COLO668 (cell line): ENCODE data around the gene FANCE.
A peak's percentile ranks its signal among the peaks of the same experiment; 100 is the strongest.

ENCODE experiments used
- DNase-seq: peaks from one replicate; lab custom pipeline; 2025; ENCODE audit not compliant: unreplicated experiment; lab: John Stamatoyannopoulos, UW

Gene FANCE

DNA sequence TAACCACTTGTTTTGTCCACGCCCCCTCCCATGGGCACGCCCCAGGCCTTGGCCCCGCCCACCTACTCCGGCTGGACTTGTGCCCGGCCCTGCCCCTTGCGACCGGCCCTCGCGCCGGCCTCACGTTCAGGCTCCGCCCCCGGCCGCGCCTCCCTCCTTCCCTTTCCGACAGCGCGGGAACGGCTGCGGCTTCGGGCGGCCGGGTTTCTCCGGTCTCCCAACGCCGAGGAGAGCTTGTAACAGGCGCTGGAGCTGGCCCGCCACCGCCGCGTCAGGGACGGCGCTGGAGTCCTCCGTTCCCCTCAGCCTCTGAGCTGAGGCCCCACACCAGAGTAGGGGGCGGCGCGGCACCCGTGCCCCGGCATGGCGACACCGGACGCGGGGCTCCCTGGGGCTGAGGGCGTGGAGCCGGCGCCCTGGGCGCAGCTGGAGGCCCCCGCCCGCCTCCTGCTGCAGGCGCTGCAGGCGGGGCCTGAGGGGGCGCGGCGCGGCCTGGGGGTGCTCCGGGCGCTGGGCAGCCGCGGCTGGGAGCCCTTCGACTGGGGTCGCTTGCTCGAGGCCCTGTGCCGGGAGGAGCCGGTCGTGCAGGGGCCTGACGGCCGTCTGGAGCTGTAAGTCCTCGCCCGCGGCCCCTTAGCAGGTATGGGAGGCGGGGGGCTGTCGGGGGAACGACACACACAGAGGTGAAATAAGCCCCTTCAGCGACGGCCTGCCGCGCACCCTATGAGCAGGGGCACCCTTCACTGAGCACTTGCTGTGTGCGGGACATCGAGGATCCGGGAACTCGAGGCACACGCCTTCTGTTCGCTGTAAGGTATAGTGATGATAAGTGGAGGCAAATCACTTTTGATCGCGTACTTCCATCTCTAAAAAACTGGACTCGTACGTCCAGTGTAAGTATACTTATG, at the start of gene FANCE:
FANCE (plus strand) TSS at position 156 of the 908 bp plus-strand sequence; CDS start at position 364, 208 bp downstream.
- DNase-seq, result peak; percentile 91

DNA sequence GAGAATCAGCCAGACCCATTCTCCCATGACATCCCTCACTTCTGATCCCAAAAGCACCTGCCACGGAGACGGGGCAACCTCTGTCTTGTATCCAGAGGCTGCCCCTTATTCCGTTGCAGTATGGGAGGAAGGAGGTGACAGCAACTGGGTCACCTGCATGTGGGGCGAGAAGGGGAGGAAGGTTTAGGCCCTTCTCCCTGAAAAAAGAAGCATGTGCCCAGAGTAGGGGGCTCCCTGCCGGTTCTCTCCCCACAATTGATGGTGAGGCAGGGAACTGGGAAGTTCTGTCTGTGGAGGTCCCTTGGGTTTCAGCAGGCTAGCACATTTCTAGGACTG, 49.3 kb upstream of the FANCE start:
- DNase-seq, result no peak

GRCh38 chr6:35403544-35404442, 48.3 kb upstream of the FANCE start:
- DNase-seq, result no peak

GRCh38 chr6:35406711-35407485, 45.2 kb upstream of the FANCE start:
- no peak for DNase-seq

GRCh38 chr6:35409245-35409644, 42.9 kb upstream of the FANCE start:
- no peak for DNase-seq

DNA sequence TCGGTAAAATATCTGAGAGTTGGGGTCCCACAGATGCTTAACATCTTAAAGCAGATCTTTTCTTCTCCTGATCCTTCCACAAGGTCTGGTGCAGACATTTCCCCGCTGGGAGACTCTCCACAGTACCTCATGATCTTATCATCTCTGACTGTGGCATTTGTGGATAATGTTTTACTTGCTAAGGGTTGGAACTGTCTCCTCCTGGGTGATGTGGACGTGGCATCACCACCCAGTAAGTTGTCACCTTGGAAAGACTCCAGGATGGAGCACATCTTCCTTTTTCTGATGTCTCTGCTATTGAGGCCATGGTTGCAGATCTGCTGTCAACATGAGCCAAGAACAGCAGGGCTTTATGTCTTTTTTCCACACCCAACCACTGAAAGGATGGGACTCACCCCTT, 42.0 kb upstream of the FANCE start:
- no peak for DNase-seq

- no peak for DNase-seq
These were observed 41.1 kb upstream of the FANCE start for GRCh38 chr6:35411066-35411465.

GRCh38 chr6:35412102-35412501, 40.0 kb upstream of the FANCE start:
- DNase-seq, result no peak

GRCh38 chr6:35413911-35414310, 38.2 kb upstream of the FANCE start:
- no peak for DNase-seq

- peak; percentile 72 for DNase-seq
These were observed 36.9 kb upstream of the FANCE start for GRCh38 chr6:35415065-35415891.

GRCh38 chr6:35417979-35418661, 34.0 kb upstream of the FANCE start:
- no peak for DNase-seq

- no peak for DNase-seq
These were observed 32.7 kb upstream of the FANCE start for GRCh38 chr6:35419417-35419816.

- DNase-seq, result no peak
These were observed 32.2 kb upstream of the FANCE start for GRCh38 chr6:35419961-35420360.

GRCh38 chr6:35425284-35425683, 26.9 kb upstream of the FANCE start:
- DNase-seq, result no peak

- DNase-seq, result no peak
These were observed 26.1 kb upstream of the FANCE start for GRCh38 chr6:35426074-35426473.

GRCh38 chr6:35427435-35427834, 24.7 kb upstream of the FANCE start:
- DNase-seq, result no peak

DNA sequence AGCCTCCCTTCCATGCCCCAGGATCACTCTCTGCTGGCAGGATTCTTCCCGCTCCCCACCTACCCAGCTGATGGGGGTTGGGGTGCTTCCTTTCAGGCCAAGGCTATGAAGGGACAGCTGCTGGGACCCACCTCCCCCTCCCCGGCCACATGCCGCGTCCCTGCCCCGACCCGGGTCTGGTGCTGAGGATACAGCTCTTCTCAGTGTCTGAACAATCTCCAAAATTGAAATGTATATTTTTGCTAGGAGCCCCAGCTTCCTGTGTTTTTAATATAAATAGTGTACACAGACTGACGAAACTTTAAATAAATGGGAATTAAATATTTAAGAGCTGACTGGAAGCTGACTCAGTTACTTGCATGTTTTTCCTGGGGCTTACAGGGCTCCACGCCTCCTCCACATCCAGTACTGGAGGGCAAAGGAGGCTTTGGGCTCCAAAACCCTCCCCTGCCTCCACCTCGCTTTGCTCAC, 24.3 kb upstream of the FANCE start:
- DNase-seq, result no peak

DNA sequence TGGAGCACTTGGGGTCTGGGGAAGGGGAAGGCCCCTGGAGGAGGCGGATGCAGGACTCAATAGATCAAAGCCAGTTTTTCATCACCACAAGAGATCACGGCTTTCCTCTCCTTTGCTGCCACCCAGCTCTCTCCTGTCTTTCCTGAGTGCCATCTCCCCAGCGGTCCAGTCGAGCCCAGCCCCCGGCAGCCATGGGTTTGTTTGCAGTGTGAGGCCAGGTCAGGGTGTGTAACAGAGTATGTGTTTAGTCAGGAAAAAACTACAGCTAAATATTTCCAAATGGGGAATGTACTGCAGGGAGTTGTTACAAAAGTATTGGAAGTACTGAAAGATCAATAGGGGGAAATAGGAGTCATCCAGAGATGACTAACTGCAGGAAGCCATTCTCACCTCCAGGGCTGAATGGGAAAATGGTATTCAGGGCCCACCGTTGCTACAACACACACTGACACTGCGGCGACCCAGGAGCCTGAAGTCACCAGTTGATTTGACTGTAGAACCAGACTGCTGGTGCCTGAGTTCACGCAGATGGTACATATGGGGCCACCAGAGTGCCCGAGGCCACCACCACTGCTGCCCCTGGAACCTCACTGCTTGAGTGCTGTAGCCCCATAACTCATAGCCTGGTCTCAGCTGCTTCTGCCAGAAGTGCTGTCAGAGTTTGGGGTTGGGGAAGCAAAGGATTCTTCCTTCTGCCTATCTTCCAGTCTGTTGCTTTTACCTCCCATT, 23.6 kb upstream of the FANCE start:
- DNase-seq, result no peak

DNA sequence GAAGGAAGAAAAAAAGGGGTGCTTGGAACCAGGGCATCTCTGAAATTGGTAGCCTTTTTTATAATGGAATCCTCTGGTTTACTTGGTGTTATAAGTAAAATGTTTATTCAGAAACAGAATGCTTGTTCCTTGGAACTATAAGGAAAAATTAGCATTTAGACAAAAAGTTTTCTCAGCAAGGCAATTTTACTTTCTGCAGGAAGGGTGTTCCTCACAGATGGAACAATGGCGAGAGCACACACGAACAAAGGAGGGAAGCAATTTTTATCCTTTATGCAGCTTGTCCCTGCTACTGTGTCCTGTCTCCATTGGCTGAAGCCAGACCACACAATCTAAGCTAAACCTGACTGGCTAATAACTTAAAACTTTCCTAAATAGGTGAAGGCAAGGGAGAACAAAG, 22.7 kb upstream of the FANCE start:
- no peak for DNase-seq
